WTC11 (cell line): ENCODE measurements around the gene POU5F2. TPM values are rescaled to one million over a fixed set of nuclear protein-coding genes. Genes with fewer than 3 reads are reported as not detected.

ENCODE experiments used
- ATAC-seq: fragments of 200-7000 bp; cut with Tn5 transposase; 2 replicates; pipeline ENCODE4 v1.10.0; 2021; ENCODE audit warnings: mild to moderate bottlenecking, moderate library complexity
- CTCF ChIA-PET: fragments of 300-600 bp; sonication (Branson Sonifier 250); formaldehyde crosslinking; loops from one replicate; lab custom pipeline; 2021; ENCODE audit warnings: antibody characterized with exemption; lab: Charles Lee
- POLR2A ChIA-PET: fragments of 350-600 bp; sonication (Branson Sonifier 250); formaldehyde crosslinking; loops from one replicate; lab custom pipeline; 2021; ENCODE audit warnings: antibody characterized with exemption; lab: Charles Lee
- DNase-seq: peaks from one replicate; pipeline ENCODE4 v3.0.0; 2021; ENCODE audit warnings: low spot score
- H3K27ac Mint-ChIP-seq: 2 replicates; pipeline ENCODE4 v1.8.0; 2021; ENCODE audit warnings: mixed read lengths
- H3K27me3 Mint-ChIP-seq: 2 replicates; pipeline ENCODE4 v1.8.0; 2021; ENCODE audit warnings: low read depth, mild to moderate bottlenecking, moderate library complexity, mixed read lengths
- H3K36me3 Mint-ChIP-seq: 2 replicates; pipeline ENCODE4 v1.8.0; 2021; ENCODE audit warnings: mixed read lengths
- H3K4me1 Mint-ChIP-seq: 2 replicates; pipeline ENCODE4 v1.8.0; 2022; ENCODE audit warnings: mixed read lengths
- H3K4me3 Mint-ChIP-seq: 2 replicates; pipeline ENCODE4 v1.8.0; 2021; ENCODE audit warnings: mild to moderate bottlenecking, moderate library complexity, mixed read lengths
- H3K9me3 Mint-ChIP-seq: 2 replicates; pipeline ENCODE4 v1.8.0; 2021; ENCODE audit warnings: mixed read lengths
- AR ChIP-seq: fragments of 250-450 bp; sonication (Bioruptor Pico); IDR thresholded peaks from 2 replicates; pipeline ENCODE4 v1.9.0; 2021; ENCODE audit warnings: mild to moderate bottlenecking
- ATF2 ChIP-seq: sonication (generic); formaldehyde crosslinking; IDR thresholded peaks from 2 replicates; pipeline ENCODE4 v1.8.1; 2022; ENCODE audit warnings: low read depth, missing genetic modification reagents, borderline replicate concordance
- ATF6 ChIP-seq: sonication (generic); formaldehyde crosslinking; IDR thresholded peaks from 2 replicates; pipeline ENCODE4 v1.8.1; 2023; ENCODE audit warnings: mild to moderate bottlenecking, missing genetic modification reagents
- CBFB ChIP-seq: sonication (generic); formaldehyde crosslinking; IDR thresholded peaks from 2 replicates; pipeline ENCODE4 v1.8.1; 2022; ENCODE audit warnings: mild to moderate bottlenecking, low read depth, missing genetic modification reagents
- CDX4 ChIP-seq: fragments of 250-450 bp; sonication (Bioruptor Pico); IDR thresholded peaks from 2 replicates; pipeline ENCODE4 v1.9.0; 2021; ENCODE audit warnings: moderate library complexity, mild to moderate bottlenecking, inconsistent platforms, borderline replicate concordance
- ETV6 ChIP-seq: sonication (generic); formaldehyde crosslinking; IDR thresholded peaks from 2 replicates; pipeline ENCODE4 v1.8.1; 2022; ENCODE audit warnings: mild to moderate bottlenecking, missing genetic modification reagents
- FOXK1 ChIP-seq: sonication (generic); formaldehyde crosslinking; IDR thresholded peaks from 2 replicates; pipeline ENCODE4 v1.8.0; 2022; ENCODE audit warnings: mild to moderate bottlenecking, moderate library complexity, missing genetic modification reagents
- FOXP4 ChIP-seq: sonication (generic); formaldehyde crosslinking; IDR thresholded peaks from 2 replicates; pipeline ENCODE4 v1.8.0; 2022; ENCODE audit warnings: mild to moderate bottlenecking, missing genetic modification reagents
- GABPB1 ChIP-seq: sonication (generic); formaldehyde crosslinking; IDR thresholded peaks from 2 replicates; pipeline ENCODE4 v1.8.1; 2023; ENCODE audit warnings: mild to moderate bottlenecking, missing genetic modification reagents
- KAT7 ChIP-seq: sonication (generic); formaldehyde crosslinking; IDR thresholded peaks from 2 replicates; pipeline ENCODE4 v1.8.1; 2023; ENCODE audit warnings: missing genetic modification reagents, mild to moderate bottlenecking, borderline replicate concordance
- NFE2L1 ChIP-seq: sonication (generic); formaldehyde crosslinking; IDR thresholded peaks from 2 replicates; pipeline ENCODE4 v1.8.1; 2023; ENCODE audit warnings: missing genetic modification reagents
- NR1H2 ChIP-seq: sonication (generic); formaldehyde crosslinking; IDR thresholded peaks from 2 replicates; pipeline ENCODE4 v1.9.0; 2021; ENCODE audit warnings: mild to moderate bottlenecking, moderate library complexity, missing genetic modification reagents
- NR2C2 ChIP-seq: sonication (generic); formaldehyde crosslinking; IDR thresholded peaks from 2 replicates; pipeline ENCODE4 v1.8.0; 2022; ENCODE audit warnings: mild to moderate bottlenecking, missing genetic modification reagents
- RELA ChIP-seq: sonication (generic); formaldehyde crosslinking; IDR thresholded peaks from 2 replicates; pipeline ENCODE4 v1.8.1; 2022; ENCODE audit warnings: missing genetic modification reagents, mild to moderate bottlenecking, borderline replicate concordance
- RORB ChIP-seq: fragments of 250-450 bp; sonication (Bioruptor Pico); IDR thresholded peaks from 2 replicates; pipeline ENCODE4 v1.9.0; 2021; ENCODE audit warnings: mild to moderate bottlenecking
- TEAD4 ChIP-seq: sonication (generic); formaldehyde crosslinking; IDR thresholded peaks from 2 replicates; pipeline ENCODE4 v1.8.0; 2022; ENCODE audit warnings: mild to moderate bottlenecking, missing genetic modification reagents
- USF1 ChIP-seq: sonication (generic); formaldehyde crosslinking; IDR thresholded peaks from 2 replicates; pipeline ENCODE4 v1.8.0; 2022; ENCODE audit warnings: mild to moderate bottlenecking, missing genetic modification reagents
- ZNF138 ChIP-seq: sonication (generic); formaldehyde crosslinking; conservative IDR thresholded peaks from 2 replicates; pipeline ENCODE4 v1.8.1; 2022; ENCODE audit warnings: mild to moderate bottlenecking, moderate library complexity, missing genetic modification reagents
- ZNF219 ChIP-seq: sonication (generic); formaldehyde crosslinking; IDR thresholded peaks from 2 replicates; pipeline ENCODE4 v1.8.0; 2023; ENCODE audit warnings: missing genetic modification reagents, mild to moderate bottlenecking, borderline replicate concordance
- ZNF416 ChIP-seq: fragments of 250-450 bp; sonication (Bioruptor Pico); IDR thresholded peaks from 2 replicates; pipeline ENCODE4 v1.9.0; 2021; ENCODE audit warnings: mild to moderate bottlenecking, inconsistent platforms
- total RNA-seq: library from RNA; stranded (reverse); gene quantifications from 3 replicates; pipeline ENCODE4 v1.2.3, GENCODE V29; 2021

Gene POU5F2
- total RNA-seq, 1 experiment from 2014 or later = 0.13 TPM

- TF ChIP-seq AR (CRISPR knock-in tag) (no peak), ATF2 (CRISPR knock-in tag) (no peak), NR2C2 (CRISPR knock-in tag) (no peak), ZNF416 (CRISPR knock-in tag) (no peak), ZNF138 (no peak), ZNF219 (CRISPR knock-in tag) (no peak)
Measured at GRCh38 chr5:93715761-93716160, 25.6 kb downstream of the POU5F2 start (continued).

- no peak for ATAC-seq
- Mint-ChIP-seq H3K36me3 (no peaks in the 10 kb centered on the region), H3K4me3 (no peak overlapping the region), H3K4me1 (peaks cover 5% of the 10 kb centered on the region; the same call in 1 of the 2 replicates), H3K9me3 (no peaks in the 10 kb centered on the region), H3K27ac (no peak overlapping the region), H3K27me3 (no peaks in the 10 kb centered on the region)
- no peak for TF ChIP-seq GABPB1
- TF ChIP-seq ATF6 (CRISPR knock-in tag) = no peak
- no peak for TF ChIP-seq FOXP4 (CRISPR knock-in tag)
- no peak for TF ChIP-seq RELA (CRISPR knock-in tag)
- TF ChIP-seq RORB (CRISPR knock-in tag) = no peak
- TF ChIP-seq USF1 (CRISPR knock-in tag) = no peak
- TF ChIP-seq ZNF138 = no peak
- TF ChIP-seq CDX4 (CRISPR knock-in tag) = no peak
- TF ChIP-seq ETV6 (CRISPR knock-in tag) = no peak
- TF ChIP-seq TEAD4 (CRISPR knock-in tag) = no peak
- no peak for TF ChIP-seq KAT7 (CRISPR knock-in tag)
- no peak for TF ChIP-seq CBFB
- no peak for TF ChIP-seq NFE2L1 (CRISPR knock-in tag)
- TF ChIP-seq FOXK1 (CRISPR knock-in tag) = no peak
- no peak for TF ChIP-seq NR1H2
- no peak for TF ChIP-seq ZNF416 (CRISPR knock-in tag)
- no peak for DNase-seq
- POLR2A ChIA-PET = no interaction called here
- CTCF ChIA-PET = no interaction called here
Measured at GRCh38 chr5:93715327-93715726, 26.1 kb downstream of the POU5F2 start.
